GM23338 (cell line): ENCODE results near the gene HSPA12B. TPM values are rescaled to one million over a fixed set of nuclear protein-coding genes. Genes with fewer than 3 reads are reported as not detected.

Experiments
- ATAC-seq: fragments of 200-7000 bp; cut with Tn5 transposase; 3 replicates; pipeline ENCODE4 v1.9.1; 2020
- DNase-seq: peaks from one replicate; pipeline ENCODE4 v3.0.0-alpha.2; 2015; ENCODE audit warnings: low spot score
- H2AFZ ChIP-seq: fragments of 200-600 bp; sonication (generic); 2 replicates; pipeline ENCODE4 v1.8.0; 2016; ENCODE audit warnings: antibody characterized with exemption, mild to moderate bottlenecking, moderate library complexity
- H3F3A ChIP-seq: fragments of 200-600 bp; sonication (generic); replicated peaks from 2 replicates; pipeline ENCODE4 v1.8.0; 2017; ENCODE audit warnings: antibody characterized with exemption, mixed run types, low read depth
- H3K27ac ChIP-seq: fragments of 200-600 bp; sonication (generic); 2 replicates; pipeline ENCODE4 v1.6.1; 2016; ENCODE audit warnings: low read depth
- H3K27me3 ChIP-seq: fragments of 200-600 bp; sonication (generic); 2 replicates; pipeline ENCODE4 v1.8.0; 2016; ENCODE audit warnings: mild to moderate bottlenecking, mixed run types, moderate library complexity; ENCODE audit not compliant: insufficient read depth
- H3K36me3 ChIP-seq: fragments of 200-600 bp; sonication (generic); 2 replicates; pipeline ENCODE4 v1.8.0; 2016; ENCODE audit warnings: mild to moderate bottlenecking; ENCODE audit not compliant: insufficient read depth
- H3K4me1 ChIP-seq: fragments of 200-600 bp; sonication (generic); 2 replicates; pipeline ENCODE4 v1.8.0; 2016; ENCODE audit warnings: mild to moderate bottlenecking, moderate library complexity; ENCODE audit not compliant: insufficient read depth
- H3K4me2 ChIP-seq: fragments of 200-600 bp; sonication (generic); 2 replicates; pipeline ENCODE4 v1.7.1; 2017; ENCODE audit warnings: mixed run types
- H3K4me3 ChIP-seq: fragments of 200-600 bp; sonication (generic); 2 replicates; pipeline ENCODE4 v1.6.1; 2016; ENCODE audit warnings: mixed run types
- H3K79me2 ChIP-seq: fragments of 200-600 bp; sonication (generic); replicated peaks from 2 replicates; pipeline ENCODE4 v1.8.0; 2017; ENCODE audit warnings: mild to moderate bottlenecking; ENCODE audit not compliant: insufficient read depth
- H3K9me2 ChIP-seq: fragments of 200-600 bp; sonication (generic); 2 replicates; pipeline ENCODE4 v1.8.0; 2017; ENCODE audit not compliant: insufficient read depth
- H4K20me1 ChIP-seq: fragments of 200-600 bp; sonication (generic); replicated peaks from 2 replicates; pipeline ENCODE4 v1.8.0; 2017; ENCODE audit warnings: mild to moderate bottlenecking; ENCODE audit not compliant: insufficient read depth
- H3K27ac Mint-ChIP-seq: 2 replicates; pipeline ENCODE4 v1.8.0; 2020; ENCODE audit warnings: inconsistent platforms, mild to moderate bottlenecking, moderate library complexity, mixed read lengths
- H3K27me3 Mint-ChIP-seq: 3 replicates; pipeline ENCODE4 v1.8.0; 2022; ENCODE audit warnings: low read depth, mild to moderate bottlenecking, moderate library complexity, mixed read lengths, inconsistent platforms; ENCODE audit not compliant: insufficient read depth, poor library complexity
- H3K36me3 Mint-ChIP-seq: 3 replicates; pipeline ENCODE4 v1.8.0; 2021; ENCODE audit warnings: low read depth, mild to moderate bottlenecking, inconsistent platforms, moderate library complexity, mixed read lengths
- H3K4me1 Mint-ChIP-seq: 3 replicates; pipeline ENCODE4 v1.8.0; 2020; ENCODE audit warnings: mild to moderate bottlenecking, inconsistent platforms, mixed read lengths
- H3K4me3 Mint-ChIP-seq: 3 replicates; pipeline ENCODE4 v1.8.0; 2021; ENCODE audit warnings: moderate library complexity, mild to moderate bottlenecking, inconsistent platforms, mixed read lengths
- H3K9me3 Mint-ChIP-seq: 3 replicates; pipeline ENCODE4 v1.8.0; 2020; ENCODE audit warnings: moderate library complexity, mild to moderate bottlenecking, inconsistent platforms, mixed read lengths
- CTCF ChIP-seq, 2 experiments: fragments of 200-600 bp in 1 of 2; sonication (generic) in 1 of 2; conservative IDR thresholded peaks; 2 replicates each; pipeline versions ENCODE4 v1.5.1 to v1.6.1; 2016 to 2017; ENCODE audit warnings: antibody characterized with exemption in 2 of 2, low read depth in 2 of 2, mild to moderate bottlenecking in 2 of 2, moderate library complexity in 1 of 2
- ETS1 ChIP-seq: IDR thresholded peaks from 2 replicates; pipeline ENCODE4 v1.6.1; 2016; ENCODE audit warnings: antibody characterized with exemption
- NANOG ChIP-seq: IDR thresholded peaks from 2 replicates; pipeline ENCODE4 v1.6.1; 2016; ENCODE audit warnings: antibody characterized with exemption, borderline replicate concordance
- POLR2AphosphoS5 ChIP-seq: IDR thresholded peaks from 2 replicates; pipeline ENCODE4 v1.6.1; 2016; ENCODE audit warnings: antibody characterized with exemption, low read depth
- ZNF331 ChIP-seq: fragments of 250-450 bp; sonication (Bioruptor Pico); IDR thresholded peaks from 2 replicates; pipeline ENCODE4 v1.5.0; 2020; ENCODE audit warnings: low read depth, mild to moderate bottlenecking, moderate library complexity
- polyA plus RNA-seq: library from polyadenylated mRNA; unstranded; fragments of >200 nt; fragmentation: Nextera tagmentation; extraction: Ambion mirVana; gene quantifications from 2 replicates; pipeline ENCODE4 v1.2.1, GENCODE V29; 2016
- total RNA-seq: library from RNA; depleted of rRNA; stranded (reverse); fragments of >200 nt; shearing (Covaris generic); gene quantifications from 2 replicates; pipeline ENCODE4 v1.2.3, GENCODE V29; 2014
- TF ChIP-seq, protein P1 (sequence below): IDR thresholded peaks from one replicate; pipeline ENCODE4 v1.6.1; 2018; ENCODE audit warnings: antibody characterized with exemption; ENCODE audit not compliant: unreplicated experiment

The HSPA12B gene
- total and polyA plus RNA-seq, 2 experiments from 2014 or later = 2.8 to 6.5 TPM

GRCh38 chr20:3710703-3711483, 21.6 kb upstream of the HSPA12B start:
- Mint-ChIP-seq H3K36me3 (no peaks in the 10 kb centered on the region), H3K4me3 (no peak overlapping the region), H3K9me3 (no peaks in the 10 kb centered on the region), H3K4me1 (no peaks in the 10 kb centered on the region), H3K27me3 (peaks cover 3% of the 10 kb centered on the region), H3K27ac (no peak overlapping the region)
- peak; percentile 82 for DNase-seq
- Histone ChIP-seq H3K4me1 (no peaks in the 10 kb centered on the region), H2AFZ (peak overlapping the region; percentile 47; the same call in 1 of the 2 replicates), H3K27ac (no peak overlapping the region), H3F3A (no peaks in the 10 kb centered on the region), H3K79me2 (no peaks in the 10 kb centered on the region), H3K4me2 (peak overlapping the region; percentile 73; the same call in 1 of the 2 replicates), H3K4me3 (no peak overlapping the region), H3K9me2 (no peaks in the 10 kb centered on the region), H3K27me3 (no peaks in the 10 kb centered on the region), H3K36me3 (no peaks in the 10 kb centered on the region), H4K20me1 (no peaks in the 10 kb centered on the region)
- peak; percentile 91 to 99 for TF ChIP-seq CTCF (conservative IDR thresholded peaks at IDR 0.05; ENCODE audit: low read depth in 2 of 2)
- no peak for TF ChIP-seq ETS1
- ATAC-seq = peak; percentile 91

DNA sequence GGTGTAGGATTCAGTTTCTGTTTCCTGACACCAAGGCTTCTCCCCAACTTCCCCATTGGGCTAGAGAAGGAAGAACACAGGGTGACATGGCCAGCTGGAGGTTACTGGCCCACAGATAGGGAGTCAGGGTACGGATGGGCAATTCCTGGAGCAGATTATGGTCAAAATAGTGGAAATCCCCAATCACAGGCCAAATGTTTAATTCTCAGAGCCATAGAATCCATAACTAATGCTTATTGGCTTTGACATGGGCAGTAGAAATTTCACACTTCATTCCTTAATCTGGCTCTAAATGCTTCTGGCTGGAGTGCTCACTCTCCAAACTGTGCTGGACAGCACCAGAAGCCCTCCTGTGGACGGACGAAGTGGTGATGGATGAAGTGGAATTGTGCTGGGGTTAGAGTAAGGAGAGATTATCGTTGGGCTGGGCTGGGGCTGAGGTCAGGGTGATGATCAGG, 21.0 kb upstream of the HSPA12B start:
- H3K4me1 ChIP-seq = no peaks in the 10 kb centered on the region
- Mint-ChIP-seq H3K36me3 (no peaks in the 10 kb centered on the region), H3K4me1 (no peaks in the 10 kb centered on the region), H3K4me3 (no peak overlapping the region), H3K27me3 (peaks cover 3% of the 10 kb centered on the region), H3K27ac (no peak overlapping the region), H3K9me3 (no peaks in the 10 kb centered on the region)
- H3K36me3 ChIP-seq = no peaks in the 10 kb centered on the region
- no peak overlapping the region for H3K4me3 ChIP-seq
- no peaks in the 10 kb centered on the region for H3K79me2 ChIP-seq
- H3F3A ChIP-seq = no peaks in the 10 kb centered on the region
- H4K20me1 ChIP-seq = no peaks in the 10 kb centered on the region
- TF ChIP-seq NANOG (no peak), ZNF331 (CRISPR knock-in tag) (no peak), POLR2AphosphoS5 (no peak), CTCF (conservative IDR thresholded peaks at IDR 0.05; ENCODE audit: low read depth in 2 of 2) (no peak)
- TF ChIP-seq, protein P1, sequence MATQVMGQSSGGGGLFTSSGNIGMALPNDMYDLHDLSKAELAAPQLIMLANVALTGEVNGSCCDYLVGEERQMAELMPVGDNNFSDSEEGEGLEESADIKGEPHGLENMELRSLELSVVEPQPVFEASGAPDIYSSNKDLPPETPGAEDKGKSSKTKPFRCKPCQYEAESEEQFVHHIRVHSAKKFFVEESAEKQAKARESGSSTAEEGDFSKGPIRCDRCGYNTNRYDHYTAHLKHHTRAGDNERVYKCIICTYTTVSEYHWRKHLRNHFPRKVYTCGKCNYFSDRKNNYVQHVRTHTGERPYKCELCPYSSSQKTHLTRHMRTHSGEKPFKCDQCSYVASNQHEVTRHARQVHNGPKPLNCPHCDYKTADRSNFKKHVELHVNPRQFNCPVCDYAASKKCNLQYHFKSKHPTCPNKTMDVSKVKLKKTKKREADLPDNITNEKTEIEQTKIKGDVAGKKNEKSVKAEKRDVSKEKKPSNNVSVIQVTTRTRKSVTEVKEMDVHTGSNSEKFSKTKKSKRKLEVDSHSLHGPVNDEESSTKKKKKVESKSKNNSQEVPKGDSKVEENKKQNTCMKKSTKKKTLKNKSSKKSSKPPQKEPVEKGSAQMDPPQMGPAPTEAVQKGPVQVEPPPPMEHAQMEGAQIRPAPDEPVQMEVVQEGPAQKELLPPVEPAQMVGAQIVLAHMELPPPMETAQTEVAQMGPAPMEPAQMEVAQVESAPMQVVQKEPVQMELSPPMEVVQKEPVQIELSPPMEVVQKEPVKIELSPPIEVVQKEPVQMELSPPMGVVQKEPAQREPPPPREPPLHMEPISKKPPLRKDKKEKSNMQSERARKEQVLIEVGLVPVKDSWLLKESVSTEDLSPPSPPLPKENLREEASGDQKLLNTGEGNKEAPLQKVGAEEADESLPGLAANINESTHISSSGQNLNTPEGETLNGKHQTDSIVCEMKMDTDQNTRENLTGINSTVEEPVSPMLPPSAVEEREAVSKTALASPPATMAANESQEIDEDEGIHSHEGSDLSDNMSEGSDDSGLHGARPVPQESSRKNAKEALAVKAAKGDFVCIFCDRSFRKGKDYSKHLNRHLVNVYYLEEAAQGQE = no peak
- no peak for DNase-seq
- H3K27ac ChIP-seq = no peak overlapping the region
- no peak overlapping the region for H2AFZ ChIP-seq
- H3K4me2 ChIP-seq = no peak overlapping the region
- no peak for ATAC-seq
- H3K27me3 ChIP-seq = no peaks in the 10 kb centered on the region
- H3K9me2 ChIP-seq = no peaks in the 10 kb centered on the region
